CD4-positive, alpha-beta memory T cell (primary cell): ENCODE measurements around the gene PLCG2. TPM values are rescaled to one million over a fixed set of nuclear protein-coding genes. Genes with fewer than 3 reads are reported as not detected.

Experiments
- CTCF ChIA-PET: fragments of 350-600 bp; sonication (Branson Sonifier 250); formaldehyde crosslinking; loops from one replicate; lab custom pipeline; 2021; ENCODE audit warnings: inconsistent platforms; ENCODE audit not compliant: partially characterized antibody; lab: Charles Lee
- POLR2A ChIA-PET: fragments of 350-600 bp; sonication (Branson Sonifier 250); formaldehyde crosslinking; loops from one replicate; lab custom pipeline; 2021; ENCODE audit not compliant: partially characterized antibody; lab: Charles Lee
- DNase-seq, 5 donors: peaks; one replicate each; pipeline versions ENCODE4 v3.0.0 to v3.0.0-alpha.2; 2020 to 2022; ENCODE audit warnings: mixed read lengths in 1 of 5
- H3K27ac ChIP-seq: one replicate; pipeline ENCODE4 v1.7.0; 2013; ENCODE audit warnings: low read depth, low read length
- H3K27me3 ChIP-seq: 2 replicates; pipeline ENCODE4 v1.7.0; 2013; ENCODE audit warnings: mild to moderate bottlenecking, low read length, moderate library complexity; ENCODE audit not compliant: insufficient read depth
- H3K36me3 ChIP-seq: 2 replicates; pipeline ENCODE4 v1.7.0; 2013; ENCODE audit warnings: mild to moderate bottlenecking, low read length, moderate library complexity; ENCODE audit not compliant: insufficient read depth
- H3K4me1 ChIP-seq: 2 replicates; pipeline ENCODE4 v1.7.0; 2013; ENCODE audit warnings: mild to moderate bottlenecking, low read length, moderate library complexity; ENCODE audit not compliant: insufficient read depth
- H3K4me3 ChIP-seq, 2 donors: one replicate each; pipeline ENCODE4 v1.7.0; 2013; ENCODE audit warnings: low read length in 2 of 2, mild to moderate bottlenecking in 1 of 2
- H3K9me3 ChIP-seq, 2 donors: one replicate each; pipeline ENCODE4 v1.7.0; 2013; ENCODE audit warnings: low read length in 2 of 2, control low read depth in 1 of 2; ENCODE audit not compliant: control insufficient read depth in 1 of 2
- H3K27ac Mint-ChIP-seq, 7 donors: one replicate each; pipeline ENCODE4 v1.8.0; 2020 to 2021; ENCODE audit warnings: mixed read lengths in 7 of 7, mild to moderate bottlenecking in 6 of 7, inconsistent platforms in 3 of 7, moderate library complexity in 3 of 7
- H3K27me3 Mint-ChIP-seq, 2 donors: one replicate each; pipeline ENCODE4 v1.8.0; 2020 to 2021; ENCODE audit warnings: mixed read lengths in 2 of 2
- H3K36me3 Mint-ChIP-seq, 2 donors: one replicate each; pipeline ENCODE4 v1.8.0; 2020 to 2021; ENCODE audit warnings: mixed read lengths in 2 of 2, inconsistent platforms in 1 of 2, mild to moderate bottlenecking in 1 of 2
- H3K4me1 Mint-ChIP-seq, 4 donors: one replicate each; pipeline ENCODE4 v1.8.0; 2020 to 2021; ENCODE audit warnings: mixed read lengths in 4 of 4, mild to moderate bottlenecking in 1 of 4
- H3K4me3 Mint-ChIP-seq, 8 donors: one replicate each; pipeline ENCODE4 v1.8.0; 2020 to 2021; ENCODE audit warnings: mixed read lengths in 8 of 8, mild to moderate bottlenecking in 7 of 8, moderate library complexity in 6 of 8, inconsistent platforms in 3 of 8
- H3K9me3 Mint-ChIP-seq, 8 donors: one replicate each; pipeline ENCODE4 v1.8.0; 2020 to 2021; ENCODE audit warnings: mixed read lengths in 8 of 8, mild to moderate bottlenecking in 5 of 8, inconsistent platforms in 3 of 8, moderate library complexity in 1 of 8
- intact Hi-C: fragments of 100-400 bp; cut with micrococcal nuclease; formaldehyde crosslinking; loops from one replicate; pipeline ENCODE4 v1.15.1; 2023
- polyA plus RNA-seq, 2 donors: library from polyadenylated mRNA; unstranded; fragments of 300-500 nt; fragmentation: Illumina TruSeq; gene quantifications; one replicate each; pipeline ENCODE4 v1.2.3, GENCODE V29; 2021
- total RNA-seq, 2 experiments: library from RNA; stranded (reverse); gene quantifications; one replicate each; pipeline ENCODE4 v1.2.3, GENCODE V29; 2021

Gene PLCG2
- total and polyA plus RNA-seq, 4 experiments from 2014 or later = 0.63 to 2.4 (median 2.1) TPM

DNA sequence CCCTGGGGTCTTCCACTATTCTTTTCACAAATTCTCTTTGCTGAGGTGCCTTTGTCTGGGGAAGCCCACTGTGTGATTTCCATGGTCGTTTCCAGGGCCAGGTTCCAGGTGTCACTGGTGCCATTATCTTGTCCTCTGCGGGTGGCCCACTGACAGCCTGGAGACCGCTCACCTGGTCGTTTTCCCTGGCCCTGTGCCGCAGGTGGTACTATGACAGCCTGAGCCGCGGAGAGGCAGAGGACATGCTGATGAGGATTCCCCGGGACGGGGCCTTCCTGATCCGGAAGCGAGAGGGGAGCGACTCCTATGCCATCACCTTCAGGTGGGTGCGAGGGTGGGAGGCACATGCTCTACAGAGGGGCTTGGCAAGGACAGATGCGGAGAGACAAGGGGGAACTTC lies 133.3 kb downstream of the PLCG2 start:
- H3K9me3 Mint-ChIP-seq = no peaks in the 10 kb centered on the region
- no peak overlapping the region for H3K4me3 Mint-ChIP-seq
- CTCF ChIA-PET = no interaction called here
- POLR2A ChIA-PET = no interaction called here
- H3K27ac Mint-ChIP-seq = peak overlapping the region in 1 of 7 donors; percentile 52
- H3K36me3 Mint-ChIP-seq = no peaks in the 10 kb centered on the region
- DNase-seq = no peak
- H3K27me3 ChIP-seq = no peaks in the 10 kb centered on the region
- intact Hi-C loops = no loop called here
- H3K4me3 ChIP-seq = no peak overlapping the region
- H3K4me1 ChIP-seq = no peaks in the 10 kb centered on the region
- no peaks in the 10 kb centered on the region for H3K27me3 Mint-ChIP-seq
- no peaks in the 10 kb centered on the region for H3K36me3 ChIP-seq
- no peak overlapping the region for H3K27ac ChIP-seq
- H3K9me3 ChIP-seq = no peaks in the 10 kb centered on the region
- no peaks in the 10 kb centered on the region for H3K4me1 Mint-ChIP-seq

- no peaks in the 10 kb centered on the region for H3K36me3 Mint-ChIP-seq
- H3K27me3 ChIP-seq = no peaks in the 10 kb centered on the region
- H3K4me1 Mint-ChIP-seq = no peaks in the 10 kb centered on the region
- H3K27ac Mint-ChIP-seq = no peak overlapping the region
- H3K9me3 ChIP-seq = no peaks in the 10 kb centered on the region
- H3K4me3 Mint-ChIP-seq = no peak overlapping the region
- no peak overlapping the region for H3K27ac ChIP-seq
- ChIA-PET POLR2A (no interaction called here), CTCF (no interaction called here)
- H3K36me3 ChIP-seq = no peaks in the 10 kb centered on the region
- DNase-seq = no peak
- no peaks in the 10 kb centered on the region for H3K27me3 Mint-ChIP-seq
- no peaks in the 10 kb centered on the region for H3K4me1 ChIP-seq
- peaks cover 0 to 2% (median 0%) of the 10 kb centered on the region in 8 donors for H3K9me3 Mint-ChIP-seq
- no peak overlapping the region for H3K4me3 ChIP-seq
- intact Hi-C loops = no loop called here
These were observed 134.1 kb downstream of the PLCG2 start for GRCh38 chr16:81913222-81913621.

GRCh38 chr16:81917375-81917774 lies 138.3 kb downstream of the PLCG2 start:
- Histone ChIP-seq H3K4me3 (no peak overlapping the region), H3K27ac (no peak overlapping the region), H3K4me1 (no peaks in the 10 kb centered on the region), H3K27me3 (no peaks in the 10 kb centered on the region), H3K36me3 (no peaks in the 10 kb centered on the region), H3K9me3 (no peaks in the 10 kb centered on the region)
- peaks cover 0 to 5% (median 0%) of the 10 kb centered on the region in 8 donors for H3K9me3 Mint-ChIP-seq
- no peak overlapping the region for H3K27ac Mint-ChIP-seq
- H3K27me3 Mint-ChIP-seq = no peaks in the 10 kb centered on the region
- no peak for DNase-seq
- intact Hi-C loops = no loop called here
- H3K36me3 Mint-ChIP-seq = no peaks in the 10 kb centered on the region
- no peak overlapping the region for H3K4me3 Mint-ChIP-seq
- H3K4me1 Mint-ChIP-seq = no peaks in the 10 kb centered on the region
- ChIA-PET CTCF (no interaction called here), POLR2A (no interaction called here)

DNA sequence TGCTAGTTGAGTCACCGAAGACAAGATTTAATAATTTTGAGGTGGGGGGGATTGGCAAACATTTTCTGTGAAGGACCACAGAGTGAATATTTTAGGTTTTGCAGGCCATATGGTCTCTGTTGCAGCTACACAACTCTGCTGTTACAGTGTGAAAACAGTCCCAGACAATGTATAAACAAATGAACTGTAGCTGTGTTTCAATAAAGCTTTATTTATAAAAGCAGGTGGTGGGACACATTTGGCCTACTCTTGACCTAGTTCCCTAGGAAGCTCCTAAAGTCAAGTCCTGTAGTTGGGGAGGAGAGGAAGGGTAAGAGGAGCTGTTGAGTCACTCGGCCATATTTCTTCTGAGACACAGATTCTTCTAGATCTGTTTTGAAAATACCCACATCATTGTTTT lies 139.8 kb downstream of the PLCG2 start:
- POLR2A ChIA-PET = no interaction called here
- H3K9me3 ChIP-seq = no peaks in the 10 kb centered on the region
- no peak overlapping the region for H3K4me3 ChIP-seq
- H3K4me1 Mint-ChIP-seq = no peaks in the 10 kb centered on the region
- CTCF ChIA-PET = no interaction called here
- no peak overlapping the region for H3K4me3 Mint-ChIP-seq
- H3K27ac Mint-ChIP-seq = no peak overlapping the region
- no peaks in the 10 kb centered on the region for H3K27me3 ChIP-seq
- H3K27ac ChIP-seq = no peak overlapping the region
- no peaks in the 10 kb centered on the region for H3K36me3 ChIP-seq
- DNase-seq = no peak
- peaks cover 0 to 5% (median 0%) of the 10 kb centered on the region in 8 donors for H3K9me3 Mint-ChIP-seq
- intact Hi-C loops = no loop called here
- H3K27me3 Mint-ChIP-seq = no peaks in the 10 kb centered on the region
- H3K36me3 Mint-ChIP-seq = no peaks in the 10 kb centered on the region
- no peaks in the 10 kb centered on the region for H3K4me1 ChIP-seq

- Histone ChIP-seq H3K27ac (no peak overlapping the region), H3K4me1 (no peaks in the 10 kb centered on the region), H3K9me3 (no peaks in the 10 kb centered on the region), H3K4me3 (no peak overlapping the region), H3K27me3 (no peaks in the 10 kb centered on the region), H3K36me3 (no peaks in the 10 kb centered on the region)
- no peak for DNase-seq
- Mint-ChIP-seq H3K36me3 (no peaks in the 10 kb centered on the region), H3K4me3 (no peak overlapping the region), H3K4me1 (no peaks in the 10 kb centered on the region), H3K9me3 (peaks cover 0 to 5% (median 0%) of the 10 kb centered on the region in 8 donors), H3K27me3 (no peaks in the 10 kb centered on the region), H3K27ac (no peak overlapping the region)
- intact Hi-C loops = no loop called here
- POLR2A ChIA-PET = no interaction called here
- CTCF ChIA-PET = no interaction called here
These were observed 141.4 kb downstream of the PLCG2 start for GRCh38 chr16:81920498-81920897.

GRCh38 chr16:81921085-81921814 lies 142.2 kb downstream of the PLCG2 start:
- intact Hi-C loops = no loop called here
- no peaks in the 10 kb centered on the region for H3K27me3 Mint-ChIP-seq
- DNase-seq = no peak
- Histone ChIP-seq H3K27ac (no peak overlapping the region), H3K9me3 (no peaks in the 10 kb centered on the region), H3K4me3 (no peak overlapping the region), H3K36me3 (no peaks in the 10 kb centered on the region), H3K27me3 (no peaks in the 10 kb centered on the region), H3K4me1 (no peaks in the 10 kb centered on the region)
- H3K27ac Mint-ChIP-seq = no peak overlapping the region
- no peak overlapping the region for H3K4me3 Mint-ChIP-seq
- H3K9me3 Mint-ChIP-seq = peaks cover 0 to 5% (median 0%) of the 10 kb centered on the region in 8 donors
- ChIA-PET POLR2A (no interaction called here), CTCF (no interaction called here)
- no peaks in the 10 kb centered on the region for H3K4me1 Mint-ChIP-seq
- H3K36me3 Mint-ChIP-seq = no peaks in the 10 kb centered on the region

DNA sequence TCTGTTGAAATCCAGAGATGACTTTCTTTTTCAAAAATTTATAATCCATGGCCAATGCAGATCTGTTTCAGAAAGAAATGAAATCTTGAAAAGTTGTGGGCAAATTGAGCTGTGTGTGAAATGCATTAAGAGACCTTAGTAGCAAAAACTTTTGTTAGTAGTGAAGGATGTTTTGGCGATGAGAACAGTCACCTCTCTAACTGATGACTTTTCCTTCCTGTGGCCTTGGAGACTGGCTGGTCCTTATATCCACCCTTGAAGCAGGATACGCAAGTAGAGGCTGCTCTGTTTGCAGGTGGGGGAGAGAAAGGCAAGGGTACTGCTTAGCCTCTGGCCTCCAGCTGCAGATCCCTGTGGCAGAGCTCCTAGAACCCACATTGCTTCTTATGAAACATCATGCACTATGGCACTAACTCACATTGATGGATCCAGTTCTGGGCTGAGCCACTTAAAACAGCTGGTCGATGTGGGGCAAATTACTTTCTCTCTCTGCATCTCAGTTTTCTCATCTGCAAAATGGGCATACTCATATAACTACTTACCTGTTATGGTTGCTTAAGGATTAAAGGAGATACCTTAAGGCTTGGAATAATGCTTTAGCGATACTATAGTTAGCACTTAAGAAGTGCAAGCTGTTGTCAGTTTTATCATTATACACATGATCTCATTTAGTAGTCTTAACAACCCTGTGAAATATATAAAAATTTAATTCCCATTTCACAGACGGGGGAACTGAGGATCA lies 142.9 kb downstream of the PLCG2 start:
- Histone ChIP-seq H3K4me3 (no peak overlapping the region), H3K9me3 (no peaks in the 10 kb centered on the region), H3K27me3 (no peaks in the 10 kb centered on the region), H3K4me1 (no peaks in the 10 kb centered on the region), H3K27ac (no peak overlapping the region), H3K36me3 (no peaks in the 10 kb centered on the region)
- no peak overlapping the region for H3K4me3 Mint-ChIP-seq
- no peak overlapping the region for H3K27ac Mint-ChIP-seq
- H3K9me3 Mint-ChIP-seq = peaks cover 0 to 5% (median 0%) of the 10 kb centered on the region in 8 donors
- ChIA-PET POLR2A (no interaction called here), CTCF (no interaction called here)
- no peaks in the 10 kb centered on the region for H3K27me3 Mint-ChIP-seq
- DNase-seq = no peak
- H3K36me3 Mint-ChIP-seq = no peaks in the 10 kb centered on the region
- H3K4me1 Mint-ChIP-seq = no peaks in the 10 kb centered on the region
- intact Hi-C loops = no loop called here
